ENCODE data around the gene AMBRA1. TPM values are rescaled to one million over a fixed set of nuclear protein-coding genes. Genes with fewer than 3 reads are reported as not detected.
A peak's percentile ranks its signal among the peaks of the same experiment; 100 is the strongest.

Gene AMBRA1
- total RNA-seq, 1 donor from 2014 or later, result 45.3 TPM

DNA sequence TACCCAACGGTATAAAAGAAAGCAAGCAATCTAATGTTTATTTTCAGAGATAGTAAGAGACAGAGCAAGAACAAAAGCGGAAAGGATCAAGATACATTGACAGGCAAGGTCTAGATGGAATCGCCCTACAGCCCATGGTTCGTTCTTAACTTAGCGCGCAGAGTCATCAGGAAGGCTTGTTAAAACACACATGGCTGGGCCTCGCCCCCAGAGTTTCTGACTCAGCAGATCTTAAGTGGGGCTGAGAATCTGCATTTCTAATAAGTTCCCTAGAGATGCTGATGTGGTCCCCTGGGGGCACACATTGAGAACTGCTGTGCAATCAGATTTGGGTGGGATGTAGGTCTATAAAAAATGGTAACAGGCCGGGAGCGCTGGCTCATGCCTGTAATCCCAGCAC, 166.5 kb downstream of the AMBRA1 start:
- Mint-ChIP-seq H3K27ac (no peak overlapping the region), H3K4me1 (ENCODE audit: low read depth) (peaks cover 3% of the 10 kb centered on the region), H3K4me3 (ENCODE audit: low read depth) (no peak overlapping the region), H3K9me3 (ENCODE audit: low read depth) (no peaks in the 10 kb centered on the region), H3K27me3 (no peaks in the 10 kb centered on the region), H3K36me3 (ENCODE audit: insufficient read depth) (peaks cover 14% of the 10 kb centered on the region)
- TF ChIP-seq CTCF (IDR thresholded peaks at IDR 0.05; ENCODE audit: unreplicated experiment), result no peak
- no peak for DNase-seq (ENCODE audit: low spot score, unreplicated experiment)

- no peak for TF ChIP-seq CTCF (IDR thresholded peaks at IDR 0.05; ENCODE audit: unreplicated experiment)
- no peak overlapping the region for H3K27ac Mint-ChIP-seq
These were observed 167.4 kb downstream of the AMBRA1 start for GRCh38 chr11:46426233-46426991.

DNA sequence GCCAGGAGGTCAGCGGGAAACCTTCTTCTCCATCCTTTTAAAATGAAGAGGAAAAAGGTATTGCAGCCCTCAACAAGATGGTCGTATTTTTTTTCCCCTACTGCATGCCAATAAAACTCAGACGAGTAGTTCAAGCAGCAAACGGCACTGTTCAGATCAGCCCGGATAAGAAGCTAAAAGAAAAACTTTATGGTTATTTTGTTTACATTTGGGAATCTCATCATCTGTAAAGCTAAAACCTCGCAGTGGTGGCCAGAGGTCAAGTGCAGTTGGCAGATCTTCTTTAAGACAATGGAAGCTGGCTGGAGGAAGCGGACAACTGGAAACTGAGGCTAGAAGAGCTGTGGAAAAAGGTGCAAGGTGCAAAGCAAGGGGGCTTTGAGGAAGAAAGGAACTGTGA, 171.2 kb downstream of the AMBRA1 start:
- Mint-ChIP-seq H3K27me3 (no peaks in the 10 kb centered on the region), H3K36me3 (ENCODE audit: insufficient read depth) (peaks cover 16% of the 10 kb centered on the region), H3K27ac (peak overlapping the region; percentile 6), H3K4me1 (ENCODE audit: low read depth) (peaks cover 6% of the 10 kb centered on the region), H3K9me3 (ENCODE audit: low read depth) (no peaks in the 10 kb centered on the region), H3K4me3 (ENCODE audit: low read depth) (no peak overlapping the region)
- DNase-seq (ENCODE audit: low spot score, unreplicated experiment), result no peak
- TF ChIP-seq CTCF (IDR thresholded peaks at IDR 0.05; ENCODE audit: unreplicated experiment), result no peak

More at GRCh38 chr11:46426233-46426991, 167.4 kb downstream of the AMBRA1 start:
- Mint-ChIP-seq H3K9me3 (ENCODE audit: low read depth) (no peaks in the 10 kb centered on the region), H3K27me3 (no peaks in the 10 kb centered on the region), H3K36me3 (ENCODE audit: insufficient read depth) (peaks cover 17% of the 10 kb centered on the region), H3K4me1 (ENCODE audit: low read depth) (peaks cover 3% of the 10 kb centered on the region), H3K4me3 (ENCODE audit: low read depth) (no peak overlapping the region)
- DNase-seq (ENCODE audit: low spot score, unreplicated experiment), result no peak

GRCh38 chr11:46421257-46421880, 172.5 kb downstream of the AMBRA1 start:
- Mint-ChIP-seq H3K4me1 (ENCODE audit: low read depth) (peaks cover 6% of the 10 kb centered on the region), H3K27ac (no peak overlapping the region), H3K4me3 (ENCODE audit: low read depth) (no peak overlapping the region), H3K27me3 (no peaks in the 10 kb centered on the region), H3K9me3 (ENCODE audit: low read depth) (no peaks in the 10 kb centered on the region), H3K36me3 (ENCODE audit: insufficient read depth) (peaks cover 14% of the 10 kb centered on the region)
- no peak for TF ChIP-seq CTCF (IDR thresholded peaks at IDR 0.05; ENCODE audit: unreplicated experiment)
- DNase-seq (ENCODE audit: low spot score, unreplicated experiment), result no peak

DNA sequence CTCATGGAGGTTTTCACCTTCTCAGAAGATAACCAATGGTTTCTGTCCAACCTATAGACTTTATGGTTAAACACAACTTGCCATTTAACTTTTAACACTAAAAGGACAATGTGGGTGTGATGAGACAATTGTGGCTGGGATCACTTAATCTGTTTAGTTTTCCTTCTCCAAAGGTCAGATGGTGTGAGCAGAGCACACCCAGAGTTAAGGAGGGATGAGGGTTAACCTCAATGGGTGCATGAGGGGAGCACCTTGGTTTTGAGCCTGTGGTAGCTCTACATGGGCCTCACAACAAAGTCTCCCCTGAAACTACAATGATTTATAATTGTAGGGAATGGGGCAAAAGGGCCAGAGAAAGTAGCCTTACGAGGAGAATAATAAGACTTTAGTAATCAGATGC, 173.3 kb downstream of the AMBRA1 start:
- Mint-ChIP-seq H3K9me3 (ENCODE audit: low read depth) (no peaks in the 10 kb centered on the region), H3K27ac (no peak overlapping the region), H3K4me1 (ENCODE audit: low read depth) (peaks cover 6% of the 10 kb centered on the region), H3K4me3 (ENCODE audit: low read depth) (no peak overlapping the region), H3K36me3 (ENCODE audit: insufficient read depth) (peaks cover 18% of the 10 kb centered on the region), H3K27me3 (no peaks in the 10 kb centered on the region)
- no peak for DNase-seq (ENCODE audit: low spot score, unreplicated experiment)
- TF ChIP-seq CTCF (IDR thresholded peaks at IDR 0.05; ENCODE audit: unreplicated experiment), result no peak

Measured in progenitor cell of endocrine pancreas (in vitro differentiated cells).